Coronary artery (tissue), 2 donors: ENCODE data around the gene GPR183.

ENCODE experiments used
- DNase-seq: peaks from one replicate; pipeline ENCODE4 v3.0.0-alpha.2; 2017; ENCODE audit warnings: low spot score
- H3K27ac ChIP-seq, 2 donors: fragments of 200-600 bp; sonication (generic); one replicate each; pipeline ENCODE4 v1.5.1; 2016 to 2019
- H3K4me3 ChIP-seq: fragments of 200-600 bp; sonication (generic); 2 replicates; pipeline ENCODE4 v1.5.1; 2016; ENCODE audit warnings: mild to moderate bottlenecking, moderate library complexity
- CTCF ChIP-seq: fragments of 200-600 bp; sonication (generic); IDR thresholded peaks from one replicate; pipeline ENCODE4 v1.5.1; 2019; ENCODE audit warnings: antibody characterized with exemption

Gene GPR183

GRCh38 chr13:99302637-99303505, 4.3 kb downstream of the GPR183 start:
- no peak for DNase-seq
- Histone ChIP-seq H3K4me3 (no peak overlapping the region), H3K27ac (no peak overlapping the region)
- TF ChIP-seq CTCF: no peak

GRCh38 chr13:99301913-99302636, 5.1 kb downstream of the GPR183 start:
- Histone ChIP-seq H3K27ac (no peak overlapping the region), H3K4me3 (no peak overlapping the region)
- DNase-seq: no peak
- no peak for TF ChIP-seq CTCF

GRCh38 chr13:99301056-99301838, 6.0 kb downstream of the GPR183 start:
- no peak for TF ChIP-seq CTCF
- Histone ChIP-seq H3K4me3 (no peak overlapping the region), H3K27ac (no peak overlapping the region)
- no peak for DNase-seq

- TF ChIP-seq CTCF: no peak
- Histone ChIP-seq H3K4me3 (no peak overlapping the region), H3K27ac (no peak overlapping the region)
- DNase-seq: no peak
Observed at GRCh38 chr13:99299920-99300341, 7.3 kb downstream of the GPR183 start.

GRCh38 chr13:99299256-99299919, 7.8 kb downstream of the GPR183 start:
- DNase-seq: no peak
- no peak for TF ChIP-seq CTCF
- Histone ChIP-seq H3K27ac (no peak overlapping the region), H3K4me3 (no peak overlapping the region)

- no peak for DNase-seq
- H3K27ac ChIP-seq: no peak overlapping the region
- TF ChIP-seq CTCF: no peak
- H3K4me3 ChIP-seq: no peak overlapping the region
Observed at GRCh38 chr13:99298056-99298455, 9.1 kb downstream of the GPR183 start.
